Measurements from ENCODE around the gene PDGFD. TPM values are rescaled to one million over a fixed set of nuclear protein-coding genes. Genes with fewer than 3 reads are reported as not detected.

The PDGFD gene
- total and polyA plus RNA-seq, 2 donors (not counting 1 experiment from before 2014, with no cell fraction given): 0.07 to 0.71 TPM

DNA sequence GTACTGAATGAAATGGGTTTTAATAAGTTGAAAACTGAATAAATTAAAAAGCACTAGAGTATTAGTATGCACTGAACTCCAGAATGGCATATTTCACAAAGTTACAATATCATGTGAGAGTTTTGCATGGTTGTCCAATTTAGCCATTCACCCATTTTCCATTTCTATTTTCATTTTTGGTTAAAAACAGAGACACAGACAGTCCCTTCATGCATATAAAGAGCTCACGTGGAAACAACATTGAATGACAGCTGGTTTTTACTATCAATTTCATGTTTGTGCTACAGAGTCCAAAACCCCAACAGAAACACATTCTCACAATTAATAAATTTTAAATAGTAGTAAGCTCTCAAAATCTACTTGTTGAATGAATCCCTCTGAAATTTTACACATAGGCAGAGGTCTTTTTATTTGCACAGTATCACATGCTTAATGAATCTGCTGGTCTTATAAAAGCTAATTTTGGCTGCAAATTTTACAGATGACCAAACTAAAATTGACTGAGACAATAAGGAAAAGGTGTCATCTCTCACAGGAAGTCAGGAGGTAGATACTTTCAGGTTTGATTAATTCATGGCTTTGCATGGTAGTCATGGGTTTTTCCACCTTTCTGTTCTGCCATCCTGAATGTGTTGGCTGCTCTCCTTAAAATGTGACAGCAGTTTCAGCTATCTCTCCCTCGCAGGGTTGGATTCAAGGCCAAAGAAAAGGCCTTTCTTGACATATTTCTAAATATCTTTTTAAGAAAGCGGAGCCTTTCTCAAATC, 148.1 kb downstream of the PDGFD start:
- Histone ChIP-seq H3K4me3 (ENCODE audit: control extremely low read depth in 1 of 5, extremely low read depth in 1 of 5, insufficient read depth in 1 of 5, low read depth in 2 of 5, low read length in 4 of 5) (no peak overlapping the region), H3K36me3 (replicated peaks in 1 of 2; ENCODE audit: control extremely low read depth in 1 of 2, control insufficient read depth in 1 of 2, extremely low read depth in 1 of 2, insufficient read depth in 2 of 2, low read length in 1 of 2) (no peaks in the 10 kb centered on the region), H3K27me3 (replicated peaks in 1 of 4; ENCODE audit: control extremely low read depth in 1 of 4, control insufficient read depth in 3 of 4, insufficient read depth in 4 of 4, low read length in 3 of 4) (no peaks in the 10 kb centered on the region), H4K20me1 (ENCODE audit: control insufficient read depth, insufficient read depth, low read length, poor library complexity, severe bottlenecking) (no peaks in the 10 kb centered on the region), H3K79me2 (ENCODE audit: control insufficient read depth, insufficient read depth, low read length) (no peaks in the 10 kb centered on the region), H3K4me1 (ENCODE audit: control insufficient read depth in 2 of 2, insufficient read depth in 2 of 2, low read length in 2 of 2) (no peaks in the 10 kb centered on the region), H3K9ac (ENCODE audit: low read length) (no peak overlapping the region), H3K27ac (ENCODE audit: low read length in 2 of 2) (no peak overlapping the region), H2AFZ (ENCODE audit: insufficient read depth, low read depth, low read length, poor library complexity, severe bottlenecking) (no peak overlapping the region), H3K9me3 (ENCODE audit: control extremely low read depth in 1 of 3, control insufficient read depth in 2 of 3, insufficient read depth in 1 of 3, low read length in 2 of 3) (no peaks in the 10 kb centered on the region), H3K4me2 (replicated peaks; ENCODE audit: low read depth, low read length, poor library complexity, severe bottlenecking) (no peak overlapping the region)
- Mint-ChIP-seq H3K27me3 (no peaks in the 10 kb centered on the region), H3K27ac (no peak overlapping the region), H3K9me3 (ENCODE audit: insufficient read depth) (peaks cover 2% of the 10 kb centered on the region), H3K4me3 (no peak overlapping the region), H3K4me1 (peaks cover 7% of the 10 kb centered on the region)
- POLR2A ChIA-PET: no interaction called here
- CTCF ChIA-PET: no interaction called here
- TF ChIP-seq, protein P1, sequence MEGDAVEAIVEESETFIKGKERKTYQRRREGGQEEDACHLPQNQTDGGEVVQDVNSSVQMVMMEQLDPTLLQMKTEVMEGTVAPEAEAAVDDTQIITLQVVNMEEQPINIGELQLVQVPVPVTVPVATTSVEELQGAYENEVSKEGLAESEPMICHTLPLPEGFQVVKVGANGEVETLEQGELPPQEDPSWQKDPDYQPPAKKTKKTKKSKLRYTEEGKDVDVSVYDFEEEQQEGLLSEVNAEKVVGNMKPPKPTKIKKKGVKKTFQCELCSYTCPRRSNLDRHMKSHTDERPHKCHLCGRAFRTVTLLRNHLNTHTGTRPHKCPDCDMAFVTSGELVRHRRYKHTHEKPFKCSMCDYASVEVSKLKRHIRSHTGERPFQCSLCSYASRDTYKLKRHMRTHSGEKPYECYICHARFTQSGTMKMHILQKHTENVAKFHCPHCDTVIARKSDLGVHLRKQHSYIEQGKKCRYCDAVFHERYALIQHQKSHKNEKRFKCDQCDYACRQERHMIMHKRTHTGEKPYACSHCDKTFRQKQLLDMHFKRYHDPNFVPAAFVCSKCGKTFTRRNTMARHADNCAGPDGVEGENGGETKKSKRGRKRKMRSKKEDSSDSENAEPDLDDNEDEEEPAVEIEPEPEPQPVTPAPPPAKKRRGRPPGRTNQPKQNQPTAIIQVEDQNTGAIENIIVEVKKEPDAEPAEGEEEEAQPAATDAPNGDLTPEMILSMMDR (IDR thresholded peaks at IDR 0.05): no peak
- TF ChIP-seq EZH2 (IDR thresholded peaks at IDR 0.05; ENCODE audit: borderline replicate concordance, insufficient read depth, low read depth, low read length, poor library complexity, severe bottlenecking): no peak
- DNase-seq (no peak), ATAC-seq (ENCODE audit: low read depth) (no peak)
- 100% methylated on average over 1 of the region's 3 CpGs for WGBS (ENCODE audit: insufficient coverage)
- intact Hi-C loops (cut with micrococcal nuclease): no loop called here

DNA sequence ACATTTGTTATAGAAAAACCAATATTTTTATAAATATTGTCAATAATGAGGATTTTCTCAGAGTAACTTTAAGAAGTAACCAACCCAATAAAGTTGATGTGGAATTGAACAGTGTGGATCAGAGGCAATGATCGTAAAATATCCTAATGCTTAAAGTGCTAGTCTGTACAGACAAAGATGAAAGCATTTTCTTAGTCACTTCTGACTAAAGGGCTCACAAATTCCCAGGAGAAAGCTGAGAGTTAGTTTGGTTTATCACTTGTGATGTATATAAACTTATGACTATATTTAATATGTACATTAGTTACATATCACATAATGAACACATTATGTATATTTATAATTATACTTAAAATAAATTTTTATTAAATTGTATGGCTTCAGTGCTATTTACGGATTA, 152.9 kb downstream of the PDGFD start:
- CTCF ChIA-PET: no interaction called here
- intact Hi-C loops (cut with micrococcal nuclease): no loop called here
- ATAC-seq (ENCODE audit: low read depth): no peak
- no peak overlapping the region for H3K4me3 ChIP-seq (ENCODE audit: control extremely low read depth in 1 of 5, extremely low read depth in 1 of 5, insufficient read depth in 1 of 5, low read depth in 2 of 5, low read length in 4 of 5)
- POLR2A ChIA-PET: no interaction called here
- no peak for DNase-seq
- H3K27me3 ChIP-seq (replicated peaks in 1 of 4; ENCODE audit: control extremely low read depth in 1 of 4, control insufficient read depth in 3 of 4, insufficient read depth in 4 of 4, low read length in 3 of 4): no peaks in the 10 kb centered on the region
- WGBS (ENCODE audit: insufficient coverage): no CpG with 5 or more reads among the region's 2 CpGs
- H2AFZ ChIP-seq (ENCODE audit: insufficient read depth, low read depth, low read length, poor library complexity, severe bottlenecking): no peak overlapping the region
- H3K4me2 ChIP-seq (replicated peaks; ENCODE audit: low read depth, low read length, poor library complexity, severe bottlenecking): no peak overlapping the region
- no peak overlapping the region for H3K9ac ChIP-seq (ENCODE audit: low read length)
- no peaks in the 10 kb centered on the region for H3K79me2 ChIP-seq (ENCODE audit: control insufficient read depth, insufficient read depth, low read length)
- no peaks in the 10 kb centered on the region for H3K4me1 ChIP-seq (ENCODE audit: control insufficient read depth in 2 of 2, insufficient read depth in 2 of 2, low read length in 2 of 2)
- no peak overlapping the region for H3K27ac ChIP-seq (ENCODE audit: low read length in 2 of 2)
- H3K36me3 ChIP-seq (replicated peaks in 1 of 2; ENCODE audit: control extremely low read depth in 1 of 2, control insufficient read depth in 1 of 2, extremely low read depth in 1 of 2, insufficient read depth in 2 of 2, low read length in 1 of 2): no peaks in the 10 kb centered on the region
- no peaks in the 10 kb centered on the region for H3K27me3 Mint-ChIP-seq
- H3K9me3 ChIP-seq (ENCODE audit: control extremely low read depth in 1 of 3, control insufficient read depth in 2 of 3, insufficient read depth in 1 of 3, low read length in 2 of 3): no peaks in the 10 kb centered on the region
- TF ChIP-seq, protein P1 (IDR thresholded peaks at IDR 0.05): no peak
- no peak for TF ChIP-seq EZH2 (IDR thresholded peaks at IDR 0.05; ENCODE audit: borderline replicate concordance, insufficient read depth, low read depth, low read length, poor library complexity, severe bottlenecking)
- no peaks in the 10 kb centered on the region for H4K20me1 ChIP-seq (ENCODE audit: control insufficient read depth, insufficient read depth, low read length, poor library complexity, severe bottlenecking)
- no peak overlapping the region for H3K4me3 Mint-ChIP-seq
- H3K9me3 Mint-ChIP-seq (ENCODE audit: insufficient read depth): peaks cover 2% of the 10 kb centered on the region
- H3K4me1 Mint-ChIP-seq: peaks cover 5% of the 10 kb centered on the region
- no peak overlapping the region for H3K27ac Mint-ChIP-seq

Data from B cell (primary cell).